Mesenchymal stem cell (in vitro differentiated cells and primary cell): ENCODE measurements around the gene NELFB.
"Not testable (repeated sequence)": the region's sequence is repeated elsewhere in the genome, so short reads cannot be mapped to it uniquely, and the experiment has no call there.

Experiments
- DNase-seq: peaks from one replicate; pipeline ENCODE4 v3.0.0-alpha.2; 2013
- H2AFZ ChIP-seq: one replicate; pipeline ENCODE4 v1.6.1; 2013; ENCODE audit warnings: low read depth, mild to moderate bottlenecking, control low read depth, inconsistent platforms, low read length, moderate library complexity
- H2AK5ac ChIP-seq: 2 replicates; pipeline ENCODE4 v1.6.1; 2013; ENCODE audit warnings: low read length, moderate library complexity, mild to moderate bottlenecking, inconsistent platforms; ENCODE audit not compliant: severe bottlenecking
- H2BK120ac ChIP-seq: one replicate; pipeline ENCODE4 v1.6.1; 2013; ENCODE audit warnings: low read depth, mild to moderate bottlenecking, inconsistent platforms, low read length, moderate library complexity
- H2BK12ac ChIP-seq, 2 experiments: one replicate each; pipeline ENCODE4 v1.6.1; 2013; ENCODE audit warnings: inconsistent platforms in 2 of 2, low read length in 2 of 2, mild to moderate bottlenecking in 2 of 2, moderate library complexity in 2 of 2, control low read depth in 1 of 2
- H2BK15ac ChIP-seq: one replicate; pipeline ENCODE4 v1.6.1; 2013; ENCODE audit warnings: mild to moderate bottlenecking, low read depth, inconsistent platforms; ENCODE audit not compliant: poor library complexity, severe bottlenecking
- H2BK5ac ChIP-seq: 2 replicates; pipeline ENCODE4 v1.6.1; 2013; ENCODE audit warnings: low read depth, mild to moderate bottlenecking, low read length, control low read depth, inconsistent platforms; ENCODE audit not compliant: poor library complexity, severe bottlenecking
- H3K14ac ChIP-seq, 2 experiments: one replicate each; pipeline ENCODE4 v1.6.1; 2013; ENCODE audit warnings: inconsistent platforms in 2 of 2, low read length in 2 of 2, control low read depth in 1 of 2, mild to moderate bottlenecking in 1 of 2, moderate library complexity in 1 of 2
- H3K18ac ChIP-seq, 2 experiments: one replicate each; pipeline ENCODE4 v1.6.1; 2013; ENCODE audit warnings: inconsistent platforms in 2 of 2, low read length in 2 of 2, control low read depth in 1 of 2, low read depth in 1 of 2, mild to moderate bottlenecking in 1 of 2
- H3K23ac ChIP-seq, 2 experiments: one replicate each; pipeline ENCODE4 v1.6.1; 2013; ENCODE audit warnings: inconsistent platforms in 2 of 2, low read length in 2 of 2, mild to moderate bottlenecking in 2 of 2, moderate library complexity in 2 of 2, control low read depth in 1 of 2
- H3K27ac ChIP-seq: 2 replicates; pipeline ENCODE4 v1.5.1; 2013; ENCODE audit warnings: mild to moderate bottlenecking, moderate library complexity, low read length, control low read depth, inconsistent platforms; ENCODE audit not compliant: poor library complexity, severe bottlenecking
- H3K27me3 ChIP-seq, 2 experiments: 2 replicates each; pipeline versions ENCODE4 v1.6.1 to v1.7.0; 2013; ENCODE audit warnings: low read length in 2 of 2, mild to moderate bottlenecking in 2 of 2, moderate library complexity in 2 of 2, control low read depth in 1 of 2, inconsistent platforms in 1 of 2; ENCODE audit not compliant: control insufficient read depth in 1 of 2, insufficient read depth in 1 of 2
- H3K36me3 ChIP-seq, 2 experiments: 2 replicates each; pipeline versions ENCODE4 v1.6.1 to v1.7.0; 2013; ENCODE audit warnings: low read length in 2 of 2, control low read depth in 1 of 2, inconsistent platforms in 1 of 2, low read depth in 1 of 2, mild to moderate bottlenecking in 1 of 2; ENCODE audit not compliant: insufficient read depth in 2 of 2, control insufficient read depth in 1 of 2
- H3K4ac ChIP-seq, 2 experiments: one replicate each; pipeline ENCODE4 v1.6.1; 2013; ENCODE audit warnings: inconsistent platforms in 2 of 2, low read length in 2 of 2, mild to moderate bottlenecking in 2 of 2, moderate library complexity in 2 of 2, control low read depth in 1 of 2, low read depth in 1 of 2
- H3K4me1 ChIP-seq: 2 replicates; pipeline ENCODE4 v1.6.1; 2013; ENCODE audit warnings: low read depth, low read length, control low read depth; ENCODE audit not compliant: control insufficient read depth, insufficient read depth
- H3K4me2 ChIP-seq: 2 replicates; pipeline ENCODE4 v1.6.1; 2013; ENCODE audit warnings: low read length, mild to moderate bottlenecking, inconsistent platforms; ENCODE audit not compliant: poor library complexity, severe bottlenecking
- H3K4me3 ChIP-seq, 2 experiments: 2 replicates each; pipeline versions ENCODE4 v1.5.1 to v1.7.0; 2013; ENCODE audit warnings: low read length in 2 of 2, mild to moderate bottlenecking in 2 of 2, control low read depth in 1 of 2, low read depth in 1 of 2; ENCODE audit not compliant: insufficient read depth in 1 of 2
- H3K79me1 ChIP-seq: replicated peaks from 2 replicates; pipeline ENCODE4 v1.6.1; 2013; ENCODE audit warnings: mild to moderate bottlenecking, control low read depth, low read length, inconsistent platforms; ENCODE audit not compliant: poor library complexity, severe bottlenecking
- H3K9ac ChIP-seq: 2 replicates; pipeline ENCODE4 v1.7.0; 2013; ENCODE audit warnings: mild to moderate bottlenecking, low read length, moderate library complexity
- H3K9me3 ChIP-seq: 2 replicates; pipeline ENCODE4 v1.7.0; 2013; ENCODE audit warnings: mild to moderate bottlenecking, low read length; ENCODE audit not compliant: control insufficient read depth
- H4K8ac ChIP-seq: one replicate; pipeline ENCODE4 v1.6.1; 2013; ENCODE audit warnings: inconsistent platforms, mild to moderate bottlenecking, low read length, moderate library complexity
- H4K91ac ChIP-seq: one replicate; pipeline ENCODE4 v1.6.1; 2013; ENCODE audit warnings: mild to moderate bottlenecking, low read length, inconsistent platforms
- WGBS: methylation state at CpG from one replicate; pipeline ENCODE4 v1.1.7; 2013; ENCODE audit warnings: mixed read lengths; 5-methylcytosine and 5-hydroxymethylcytosine counted together

The NELFB gene

GRCh38 chr9:137241490-137242268, 13.4 kb upstream of the NELFB start:
- peak overlapping the region; percentile 89 for H3K9ac ChIP-seq

DNA sequence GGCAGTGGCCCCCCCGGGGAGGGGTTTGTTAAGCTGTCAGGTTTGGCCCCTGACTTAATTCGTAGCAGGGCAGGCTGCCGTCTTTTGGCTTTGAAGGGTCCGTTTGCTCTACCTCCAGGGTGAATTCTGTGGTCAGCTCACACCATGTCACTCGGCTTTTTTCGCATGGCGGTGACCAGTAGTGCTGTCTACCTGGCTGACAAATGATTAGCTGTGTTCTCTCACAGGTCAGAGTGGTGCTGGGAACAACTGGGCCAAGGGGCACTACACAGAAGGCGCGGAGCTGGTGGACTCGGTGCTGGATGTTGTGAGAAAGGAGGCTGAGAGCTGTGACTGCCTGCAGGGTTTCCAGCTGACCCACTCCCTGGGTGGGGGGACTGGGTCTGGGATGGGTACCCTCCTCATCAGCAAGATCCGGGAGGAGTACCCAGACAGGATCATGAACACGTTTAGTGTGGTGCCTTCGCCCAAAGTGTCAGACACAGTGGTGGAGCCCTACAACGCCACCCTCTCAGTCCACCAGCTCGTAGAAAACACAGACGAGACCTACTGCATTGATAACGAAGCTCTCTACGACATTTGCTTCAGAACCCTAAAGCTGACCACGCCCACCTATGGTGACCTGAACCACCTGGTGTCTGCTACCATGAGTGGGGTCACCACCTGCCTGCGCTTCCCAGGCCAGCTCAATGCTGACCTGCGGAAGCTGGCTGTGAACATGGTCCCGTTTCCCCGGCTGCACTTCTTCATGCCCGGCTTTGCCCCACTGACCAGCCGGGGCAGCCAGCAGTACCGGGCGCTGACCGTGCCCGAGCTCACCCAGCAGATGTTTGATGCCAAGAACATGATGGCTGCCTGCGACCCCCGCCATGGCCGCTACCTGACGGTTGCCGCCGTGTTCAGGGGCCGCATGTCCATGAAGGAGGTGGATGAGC, 12.6 kb upstream of the NELFB start:
- no peaks in the 10 kb centered on the region for H3K9me3 ChIP-seq
- no peak overlapping the region for H3K23ac ChIP-seq
- no peak overlapping the region for H3K18ac ChIP-seq
- no peak overlapping the region for H2AK5ac ChIP-seq
- no peak for DNase-seq
- no peak overlapping the region for H3K27ac ChIP-seq
- H3K4me3 ChIP-seq = peak overlapping the region; percentile 84 to 85
- H3K27me3 ChIP-seq = peaks cover 0 to 12% of the 10 kb centered on the region in 2 experiments
- H2BK12ac ChIP-seq = peak overlapping the region in 1 of 2 experiments; percentile 29
- H2BK15ac ChIP-seq = no peak overlapping the region
- H4K91ac ChIP-seq = peak overlapping the region; percentile 54
- no peak overlapping the region for H4K8ac ChIP-seq
- H2BK5ac ChIP-seq = no peak overlapping the region
- peak overlapping the region; percentile 89 for H3K9ac ChIP-seq
- peak overlapping the region; percentile 72 for H3K4me2 ChIP-seq
- no peak overlapping the region for H2AFZ ChIP-seq
- H3K14ac ChIP-seq = no peak overlapping the region
- peaks cover 53% of the 10 kb centered on the region for H3K4me1 ChIP-seq
- WGBS = 79% methylated on average over 36 of the region's 36 CpGs
- peak overlapping the region in 1 of 2 experiments; percentile 22 for H3K4ac ChIP-seq
- no peak overlapping the region for H2BK120ac ChIP-seq
- H3K79me1 ChIP-seq = peaks cover 10% of the 10 kb centered on the region
- H3K36me3 ChIP-seq = peaks cover 24 to 27% of the 10 kb centered on the region in 2 experiments

More at GRCh38 chr9:137241490-137242268, 13.4 kb upstream of the NELFB start:
- Histone ChIP-seq H3K27ac (peak overlapping the region; percentile 12), H3K9me3 (no peaks in the 10 kb centered on the region), H3K4ac (peak overlapping the region; percentile 64 to 92), H3K4me3 (peak overlapping the region; percentile 84 to 85), H4K8ac (no peak overlapping the region), H3K14ac (peak overlapping the region in 1 of 2 experiments; percentile 85), H2BK15ac (no peak overlapping the region), H2AK5ac (no peak overlapping the region), H2BK12ac (no peak overlapping the region), H3K18ac (peak overlapping the region; percentile 80 to 96), H2BK120ac (peak overlapping the region; percentile 81), H3K79me1 (peaks cover 18% of the 10 kb centered on the region), H2BK5ac (peak overlapping the region; percentile 4), H3K36me3 (peaks cover 24 to 27% of the 10 kb centered on the region in 2 experiments), H3K4me2 (peak overlapping the region; percentile 72), H2AFZ (no peak overlapping the region), H3K4me1 (peaks cover 55% of the 10 kb centered on the region), H3K23ac (peak overlapping the region in 1 of 2 experiments; percentile 84), H3K27me3 (peaks cover 0 to 12% of the 10 kb centered on the region in 2 experiments), H4K91ac (peak overlapping the region; percentile 75)
- peak; percentile 17 for DNase-seq
- WGBS = 1% methylated on average over 46 of the region's 83 CpGs

DNA sequence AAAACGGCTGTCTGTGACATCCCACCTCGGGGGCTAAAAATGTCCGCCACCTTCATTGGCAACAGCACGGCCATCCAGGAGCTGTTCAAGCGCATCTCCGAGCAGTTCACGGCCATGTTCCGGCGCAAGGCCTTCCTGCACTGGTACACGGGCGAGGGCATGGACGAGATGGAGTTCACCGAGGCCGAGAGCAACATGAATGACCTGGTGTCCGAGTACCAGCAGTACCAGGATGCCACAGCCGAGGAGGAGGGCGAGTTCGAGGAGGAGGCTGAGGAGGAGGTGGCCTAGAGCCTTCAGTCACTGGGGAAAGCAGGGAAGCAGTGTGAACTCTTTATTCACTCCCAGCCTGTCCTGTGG, 11.9 kb upstream of the NELFB start:
- not testable (repeated sequence) for H3K18ac ChIP-seq, H3K79me1 ChIP-seq, H4K8ac ChIP-seq, H3K9me3 ChIP-seq, H3K14ac ChIP-seq, H2BK12ac ChIP-seq, H2AFZ ChIP-seq, H3K23ac ChIP-seq, H4K91ac ChIP-seq, H3K4me3 ChIP-seq, H2BK15ac ChIP-seq, H3K4ac ChIP-seq, H3K9ac ChIP-seq, DNase-seq, H2AK5ac ChIP-seq, H2BK120ac ChIP-seq, H3K4me2 ChIP-seq, H3K27ac ChIP-seq, H2BK5ac ChIP-seq
- peaks cover 47% of the 10 kb centered on the region for H3K4me1 ChIP-seq
- WGBS = 89% methylated on average over 10 of the region's 18 CpGs
- H3K27me3 ChIP-seq = peaks cover 0 to 12% of the 10 kb centered on the region in 2 experiments
- peaks cover 24 to 27% of the 10 kb centered on the region in 2 experiments for H3K36me3 ChIP-seq
